HG03439 (cell line): ENCODE results near the gene C17orf113.
A peak's percentile ranks its signal among the peaks of the same experiment; 100 is the strongest.
"Not testable (repeated sequence)": the region's sequence is repeated elsewhere in the genome, so short reads cannot be mapped to it uniquely, and the experiment has no call there.

Experiments
- ATAC-seq: cut with Tn5 transposase; IDR thresholded peaks from one replicate; pipeline ENCODE4 v1.9.1; 2021; ENCODE audit warnings: mild to moderate bottlenecking, moderate library complexity; ENCODE audit not compliant: unreplicated experiment

The C17orf113 gene

GRCh38 chr17:42042598-42043319 is 7.6 kb downstream of the C17orf113 start:
- no peak for ATAC-seq

- no peak for ATAC-seq
These were observed 8.8 kb downstream of the C17orf113 start for GRCh38 chr17:42041619-42042018.

GRCh38 chr17:42040818-42041217 is 9.6 kb downstream of the C17orf113 start:
- no peak for ATAC-seq

GRCh38 chr17:42039794-42040763 is 10.3 kb downstream of the C17orf113 start:
- ATAC-seq, result no peak

GRCh38 chr17:42038221-42038973 is 12.0 kb downstream of the C17orf113 start:
- ATAC-seq, result no peak

- no peak for ATAC-seq
These were observed 16.3 kb downstream of the C17orf113 start for GRCh38 chr17:42034059-42034458.

GRCh38 chr17:42031584-42031983 is 18.8 kb downstream of the C17orf113 start:
- no peak for ATAC-seq

- no peak for ATAC-seq
These were observed 21.6 kb downstream of the C17orf113 start for GRCh38 chr17:42028791-42029127.

GRCh38 chr17:42027961-42028790 is 22.2 kb downstream of the C17orf113 start:
- no peak for ATAC-seq

GRCh38 chr17:42027590-42027889 is 22.9 kb downstream of the C17orf113 start:
- no peak for ATAC-seq

GRCh38 chr17:42026857-42027589 is 23.4 kb downstream of the C17orf113 start:
- ATAC-seq, result no peak

GRCh38 chr17:42025936-42026335 is 24.5 kb downstream of the C17orf113 start:
- ATAC-seq, result no peak

GRCh38 chr17:42025191-42025579 is 25.2 kb downstream of the C17orf113 start:
- no peak for ATAC-seq

- ATAC-seq, result no peak
These were observed 26.7 kb downstream of the C17orf113 start for GRCh38 chr17:42023524-42024349.

- not testable (repeated sequence) for ATAC-seq
These were observed 29.6 kb downstream of the C17orf113 start for GRCh38 chr17:42020845-42021244.

GRCh38 chr17:42019509-42020404 is 30.6 kb downstream of the C17orf113 start, which contains the start of gene NKIRAS2:
Gene NKIRAS2 (plus strand): TSS chr17:42020090. CDS start chr17:42021578, 1,488 bp downstream.
- peak; percentile 48 for ATAC-seq

GRCh38 chr17:42018988-42019387 is 31.4 kb downstream of the C17orf113 start:
- no peak for ATAC-seq

GRCh38 chr17:42018339-42018738 is 32.1 kb downstream of the C17orf113 start:
- no peak for ATAC-seq
